Measurements from ENCODE around the gene COPG1.

- TF ChIP-seq EZH2 (IDR thresholded peaks at IDR 0.05; ENCODE audit: low read length, unreplicated experiment) (no peak), CTCF (conservative IDR thresholded peaks at IDR 0.05; ENCODE audit: low read depth, low read length) (no peak), EZH2phosphoT487 (IDR thresholded peaks at IDR 0.05; ENCODE audit: borderline replicate concordance, low read length) (no peak)
These were observed 62.7 kb downstream of the COPG1 start for GRCh38 chr3:129312021-129312639.
